NT2/D1 (cell line): Measurements from ENCODE around the gene EP400.

Source experiments
- YY1 ChIP-seq: IDR thresholded peaks from 2 replicates; pipeline ENCODE4 v1.6.1; 2011; ENCODE audit not compliant: insufficient read length, insufficient read depth
- ZNF274 ChIP-seq: IDR thresholded peaks from 2 replicates; pipeline ENCODE4 v1.6.1; 2011; ENCODE audit warnings: mild to moderate bottlenecking, low read depth, low read length

GRCh38 chr12:131941116-131941986 is 8.4 kb upstream of the EP400 start:
- no peak for TF ChIP-seq ZNF274
- TF ChIP-seq YY1, result no peak
